NCI-H446 treated with DMSO at 0.1 percent for 48 hours (cell line): ENCODE measurements around the gene PLA2G4F.

ENCODE experiments used
- DNase-seq: peaks from one replicate; lab custom pipeline; 2025; lab: John Stamatoyannopoulos, UW

The PLA2G4F gene

DNA sequence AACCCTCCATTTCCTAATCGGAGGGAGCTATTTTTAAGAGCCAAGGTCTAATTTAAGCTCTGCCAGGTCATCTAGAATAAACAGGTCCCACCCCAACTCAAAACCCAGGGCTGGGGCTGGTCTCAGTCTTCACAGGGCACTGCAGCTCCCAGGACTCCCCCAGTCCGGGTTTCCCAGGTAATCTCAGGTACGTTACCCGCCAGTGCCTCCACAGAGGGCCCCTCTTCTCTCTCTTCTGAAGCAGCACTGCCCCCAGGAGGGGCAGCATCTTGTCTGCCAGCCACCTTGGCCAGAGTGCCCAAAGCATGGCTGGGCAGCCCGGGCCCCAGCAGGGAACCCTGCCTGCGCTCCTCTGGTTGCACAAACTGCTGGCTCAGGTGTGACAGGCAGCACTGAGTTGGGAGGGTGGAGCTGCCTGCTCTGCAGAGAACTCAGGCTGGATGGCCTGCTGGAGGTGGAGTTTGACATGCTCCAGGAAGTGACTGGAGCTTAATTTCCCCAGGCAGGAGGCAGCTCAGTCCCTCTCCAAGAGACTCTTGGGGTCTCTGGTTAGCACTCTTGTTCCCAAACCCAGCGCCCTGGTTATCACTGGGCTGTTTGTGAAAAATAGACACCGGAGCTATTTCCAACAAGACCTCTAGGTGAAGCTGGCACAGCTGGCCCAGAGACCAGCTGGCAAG is at the start of gene PLA2G4F:
TSS of gene PLA2G4F (minus strand) at position 394 of the 680 bp plus-strand sequence. CDS start at position 307, 87 bp downstream.
- DNase-seq, result no peak

DNA sequence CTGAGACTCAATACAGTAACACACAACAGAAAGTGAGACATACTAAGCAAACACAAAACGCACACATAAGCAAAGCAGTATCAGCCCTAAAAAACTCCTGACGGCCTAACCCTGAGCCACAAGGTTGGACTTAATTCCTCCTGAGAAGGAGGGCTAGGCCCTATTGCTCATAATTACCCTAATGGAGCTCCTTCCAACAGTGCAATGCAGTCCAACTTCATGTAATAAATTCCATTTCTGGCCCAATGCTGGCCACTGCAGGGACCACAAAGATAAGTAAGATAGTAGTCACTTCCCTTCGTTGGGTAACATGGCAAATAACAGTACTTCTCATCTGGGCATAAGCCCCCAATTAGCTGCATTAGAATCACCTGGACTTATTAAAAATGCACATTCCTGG is 47.5 kb upstream of the PLA2G4F start:
- DNase-seq, result no peak

DNA sequence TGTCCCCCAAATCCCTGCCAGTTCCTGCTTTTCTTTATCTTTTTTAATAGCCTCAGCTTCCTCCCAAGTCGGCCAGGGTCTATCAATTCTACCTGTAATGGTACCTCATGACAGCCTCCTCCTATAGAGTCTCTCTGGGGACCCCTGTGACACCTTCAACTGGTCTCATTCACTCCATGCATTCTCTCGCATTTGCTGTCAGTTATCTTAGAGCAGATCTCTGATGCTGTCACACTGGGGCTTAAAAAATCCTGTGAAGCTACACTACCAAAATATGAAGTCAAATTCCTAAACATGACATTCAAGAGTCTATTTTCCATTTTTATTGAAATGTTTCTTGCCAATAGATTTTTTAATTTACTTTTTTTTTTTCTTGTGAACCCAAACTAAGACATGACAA is 46.2 kb upstream of the PLA2G4F start:
- no peak for DNase-seq

- DNase-seq, result no peak
Observed at GRCh38 chr15:42201801-42202200, 45.4 kb upstream of the PLA2G4F start.

DNA sequence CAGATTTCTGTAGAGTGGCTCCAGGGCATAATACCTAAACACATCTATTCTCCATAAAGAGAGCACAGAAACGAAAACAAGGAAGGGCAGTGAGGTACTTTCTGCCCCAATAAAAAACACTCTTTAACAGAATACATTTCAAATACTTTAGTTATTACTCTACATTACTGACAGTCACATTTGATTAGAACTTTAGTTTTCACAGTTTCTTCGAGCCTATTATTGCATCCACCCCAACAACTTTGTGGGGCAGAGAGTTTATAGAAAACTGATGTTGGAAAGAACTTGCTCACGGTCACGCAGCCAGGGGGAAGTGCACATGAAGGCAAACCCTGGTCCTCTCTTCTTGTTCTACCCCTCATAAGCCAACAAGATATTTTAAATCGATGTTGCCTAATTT is 42.7 kb upstream of the PLA2G4F start:
- DNase-seq, result no peak

DNA sequence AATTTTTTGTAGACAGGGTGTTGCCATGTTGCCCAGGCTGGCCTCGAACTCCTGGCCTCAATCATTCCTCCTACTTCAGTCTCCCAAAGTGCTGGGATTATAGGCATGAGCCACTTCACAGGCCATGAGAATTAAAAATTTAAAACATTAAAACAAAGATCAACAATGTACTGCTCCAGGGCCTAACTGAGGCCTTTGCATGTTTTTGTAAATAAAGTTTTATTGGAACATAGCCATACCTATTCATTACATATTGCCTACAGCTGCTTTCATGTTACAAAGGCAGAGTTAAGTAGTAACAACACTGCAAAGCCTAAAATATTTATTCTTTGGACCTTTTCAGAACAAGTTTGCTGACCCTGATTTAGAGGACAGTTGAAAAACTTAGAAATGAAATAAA is 42.1 kb upstream of the PLA2G4F start:
- no peak for DNase-seq

DNA sequence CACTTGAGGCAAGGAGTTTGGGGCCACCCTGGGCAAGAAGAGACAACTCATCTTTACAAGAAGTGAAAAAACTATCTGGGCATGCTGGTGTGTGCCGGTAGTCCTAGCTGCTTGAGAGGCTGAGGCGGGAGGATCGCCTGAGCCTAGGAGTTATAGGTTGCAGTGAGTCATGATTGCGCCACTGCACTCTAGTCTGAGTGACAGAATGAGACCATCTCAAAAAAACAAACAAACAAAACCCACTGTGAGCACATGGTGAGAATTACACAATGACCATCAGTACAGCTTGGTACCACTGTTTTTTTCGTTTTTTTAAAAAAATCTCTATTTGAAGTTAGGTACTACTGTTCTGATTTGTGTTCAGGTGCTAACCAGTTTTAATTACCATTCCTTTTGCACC is 38.1 kb upstream of the PLA2G4F start:
- DNase-seq, result no peak

DNA sequence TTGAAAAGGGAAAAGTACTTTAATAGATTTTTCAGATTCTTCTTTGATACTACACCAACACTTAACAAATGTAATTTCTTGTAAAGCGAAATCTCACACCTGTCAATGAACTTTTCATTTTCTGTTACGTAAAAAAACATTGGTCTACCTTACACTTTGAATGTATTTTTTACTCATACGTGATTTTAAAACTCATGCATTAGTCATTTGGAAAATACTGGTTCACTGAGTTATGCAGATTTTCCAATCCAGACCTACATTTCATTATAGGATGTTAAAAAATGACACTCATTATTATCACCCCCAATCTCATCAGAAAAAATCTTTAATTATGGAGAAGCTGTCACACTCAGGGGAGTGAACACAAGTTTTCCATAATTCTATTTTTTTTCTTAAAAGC is 36.9 kb upstream of the PLA2G4F start:
- no peak for DNase-seq

DNA sequence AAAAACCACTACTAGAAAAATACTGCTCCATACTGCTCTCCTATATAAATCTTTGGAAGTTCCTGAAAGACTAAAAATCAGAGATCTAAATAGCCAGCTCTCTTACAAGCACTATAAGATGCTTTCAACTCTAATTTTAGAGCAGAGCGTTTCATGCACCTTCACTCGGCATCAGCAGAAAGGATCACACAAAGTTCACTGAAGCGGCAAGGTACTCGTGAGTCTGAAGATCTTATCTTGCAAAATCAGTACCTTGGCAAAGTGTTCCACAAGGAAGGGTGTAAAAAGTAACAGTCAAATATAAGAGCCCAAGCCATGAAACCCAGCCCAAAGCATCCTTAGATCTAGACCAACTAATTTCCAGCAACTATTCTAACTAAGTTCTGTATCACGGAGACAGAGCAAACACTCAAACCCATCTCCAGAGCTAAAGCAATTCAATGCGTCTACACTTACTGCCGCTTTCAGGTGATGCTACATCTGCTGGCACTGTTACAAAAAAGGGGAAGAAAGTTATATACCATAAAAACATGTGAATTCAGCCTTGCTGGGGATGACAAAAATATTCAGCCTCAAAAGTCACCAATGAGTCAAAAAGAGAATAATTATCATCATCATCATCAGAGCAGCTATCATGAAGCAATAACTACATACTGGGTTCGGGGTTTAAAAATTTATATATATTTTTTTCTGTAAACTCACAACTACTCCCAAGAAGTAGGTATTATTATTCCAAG is 35.3 kb upstream of the PLA2G4F start:
- no peak for DNase-seq

- no peak for DNase-seq
Observed at GRCh38 chr15:42190370-42190769, 33.9 kb upstream of the PLA2G4F start.

DNA sequence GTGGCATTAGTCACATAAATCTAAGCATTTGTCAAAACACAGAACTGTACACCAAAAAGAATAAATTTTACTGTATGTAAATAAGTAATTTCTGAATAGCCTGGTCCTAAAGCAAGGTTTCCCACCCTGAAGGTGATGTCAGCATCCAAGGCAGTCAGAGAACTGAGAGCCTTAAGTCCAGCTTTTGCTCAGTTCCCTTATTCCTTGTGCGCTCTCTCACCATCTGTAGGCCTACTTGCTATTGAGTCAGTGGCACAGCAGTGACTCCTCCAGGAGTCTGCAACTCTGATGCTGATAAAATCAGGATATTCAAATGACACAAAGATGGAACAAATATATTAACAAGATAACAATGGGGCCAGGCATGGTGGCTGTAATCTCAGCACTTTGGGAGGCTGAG is 29.4 kb upstream of the PLA2G4F start:
- DNase-seq, result no peak

DNA sequence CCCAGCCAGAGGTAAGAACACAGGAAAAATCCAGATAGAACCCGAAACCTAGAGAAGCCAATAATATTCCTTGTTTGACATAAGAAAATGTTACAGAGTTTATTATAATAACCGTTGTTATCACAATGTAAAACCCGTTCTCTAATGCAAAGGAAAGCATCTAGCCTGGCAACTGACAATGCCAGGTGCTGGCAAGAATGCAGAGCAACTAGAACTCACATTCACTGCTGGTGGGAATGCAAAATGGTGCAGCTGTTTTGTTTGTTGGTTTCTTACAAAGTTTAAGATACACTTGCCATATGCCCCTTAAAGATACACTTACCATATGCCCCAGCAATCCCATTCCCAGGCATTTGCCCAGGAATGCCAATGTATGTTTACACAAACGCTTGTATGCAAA is 28.3 kb upstream of the PLA2G4F start:
- DNase-seq, result no peak

DNA sequence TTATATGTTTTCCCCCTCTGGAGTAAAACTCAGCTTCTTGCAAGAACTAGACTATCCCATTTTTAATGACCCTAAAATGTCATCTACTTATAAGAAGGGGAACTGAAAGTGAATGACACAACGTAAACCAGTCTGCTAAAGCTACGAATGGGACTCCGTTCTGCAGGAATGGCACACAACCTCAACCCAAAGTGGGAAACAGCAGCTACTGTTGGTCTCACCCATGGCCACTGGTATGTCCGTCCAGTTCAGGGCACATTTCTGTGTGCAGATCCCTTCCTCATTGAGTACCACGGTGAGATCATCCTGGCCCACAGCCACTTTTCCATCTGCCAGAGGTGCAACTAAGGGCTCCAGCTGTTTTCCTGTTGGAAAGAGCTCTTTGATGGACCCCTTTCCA is 27.9 kb upstream of the PLA2G4F start:
- no peak for DNase-seq

DNA sequence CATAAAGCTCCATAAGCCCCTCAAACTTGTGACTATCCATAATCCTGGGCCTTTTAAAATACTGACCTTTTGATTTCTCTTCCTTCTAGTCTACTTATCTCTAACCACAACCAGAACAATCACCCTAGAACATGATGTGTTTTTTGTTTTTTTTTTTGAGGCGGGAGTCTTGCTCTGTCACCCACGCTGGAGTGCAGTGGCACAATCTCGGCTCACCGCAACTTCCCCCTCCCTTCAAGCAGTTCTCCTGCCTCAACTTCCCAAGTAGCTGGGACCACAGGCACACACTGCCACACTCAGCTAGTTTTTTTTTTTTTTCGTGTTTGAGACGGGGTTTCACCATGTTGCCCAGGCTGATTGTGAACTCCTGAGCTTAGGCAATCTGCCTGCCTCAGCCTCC is 26.5 kb upstream of the PLA2G4F start:
- DNase-seq, result no peak

- no peak for DNase-seq
Observed at GRCh38 chr15:42182328-42182886, 26.0 kb upstream of the PLA2G4F start.

DNA sequence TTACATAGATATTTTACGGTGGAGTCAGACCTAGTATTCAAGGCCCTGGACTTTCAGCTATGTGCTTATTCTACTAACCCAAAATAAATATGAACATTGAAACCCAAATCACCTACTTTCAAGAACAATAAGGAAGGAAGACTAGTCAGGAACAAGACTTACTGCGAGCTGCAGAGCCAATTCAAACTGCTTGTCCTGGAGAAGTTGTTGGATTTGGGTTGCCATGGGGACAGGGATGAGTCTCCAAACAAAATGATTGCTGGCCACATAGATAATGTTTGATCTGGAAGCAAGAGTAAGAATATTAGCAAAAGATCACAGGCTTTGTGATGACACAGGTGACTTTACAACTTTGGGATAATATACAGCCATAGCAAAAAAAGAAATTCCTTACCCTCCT is 21.6 kb upstream of the PLA2G4F start:
- no peak for DNase-seq

DNA sequence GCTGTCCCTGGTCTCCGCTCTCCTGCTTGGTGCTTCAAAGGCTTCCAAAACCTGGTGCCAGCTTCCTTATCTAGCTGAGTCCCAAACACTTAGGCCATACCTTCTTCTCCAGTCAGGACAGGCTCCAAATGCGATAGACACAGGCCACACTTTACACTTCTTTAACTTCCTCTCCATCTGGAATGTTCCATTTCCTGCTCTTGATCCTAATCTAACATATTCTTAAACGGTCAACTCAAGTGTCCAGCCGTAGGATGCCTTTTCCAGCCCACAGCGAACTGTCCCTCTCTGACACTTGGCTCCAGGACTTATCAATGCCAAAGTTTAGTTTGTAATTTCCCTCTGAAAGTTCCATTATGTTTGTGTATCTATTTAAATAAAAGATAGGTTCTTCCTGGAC is 19.2 kb upstream of the PLA2G4F start:
- DNase-seq, result no peak

- DNase-seq, result no peak
Observed at GRCh38 chr15:42172475-42172874, 16.0 kb upstream of the PLA2G4F start.

- DNase-seq, result no peak
Observed at GRCh38 chr15:42171795-42172194, 15.4 kb upstream of the PLA2G4F start.

DNA sequence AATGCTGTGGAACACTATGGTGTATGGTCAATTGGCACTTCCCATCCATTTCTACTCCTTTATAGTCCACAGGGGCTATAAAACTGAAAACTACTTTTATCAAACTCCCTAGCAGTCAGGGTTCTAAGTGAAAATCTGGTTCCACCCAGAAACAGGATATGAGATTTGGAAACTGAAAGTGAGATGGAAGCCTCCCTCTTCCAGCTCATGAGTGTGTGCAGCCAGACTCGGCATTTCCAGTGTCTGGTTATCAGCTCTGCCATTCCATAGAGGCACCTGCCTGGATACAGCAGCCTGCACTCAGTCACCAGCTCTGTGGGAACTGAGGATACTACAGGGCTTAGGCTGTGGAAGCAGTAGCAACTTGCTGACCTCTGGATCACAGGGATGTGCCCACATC is 14.7 kb upstream of the PLA2G4F start:
- no peak for DNase-seq

DNA sequence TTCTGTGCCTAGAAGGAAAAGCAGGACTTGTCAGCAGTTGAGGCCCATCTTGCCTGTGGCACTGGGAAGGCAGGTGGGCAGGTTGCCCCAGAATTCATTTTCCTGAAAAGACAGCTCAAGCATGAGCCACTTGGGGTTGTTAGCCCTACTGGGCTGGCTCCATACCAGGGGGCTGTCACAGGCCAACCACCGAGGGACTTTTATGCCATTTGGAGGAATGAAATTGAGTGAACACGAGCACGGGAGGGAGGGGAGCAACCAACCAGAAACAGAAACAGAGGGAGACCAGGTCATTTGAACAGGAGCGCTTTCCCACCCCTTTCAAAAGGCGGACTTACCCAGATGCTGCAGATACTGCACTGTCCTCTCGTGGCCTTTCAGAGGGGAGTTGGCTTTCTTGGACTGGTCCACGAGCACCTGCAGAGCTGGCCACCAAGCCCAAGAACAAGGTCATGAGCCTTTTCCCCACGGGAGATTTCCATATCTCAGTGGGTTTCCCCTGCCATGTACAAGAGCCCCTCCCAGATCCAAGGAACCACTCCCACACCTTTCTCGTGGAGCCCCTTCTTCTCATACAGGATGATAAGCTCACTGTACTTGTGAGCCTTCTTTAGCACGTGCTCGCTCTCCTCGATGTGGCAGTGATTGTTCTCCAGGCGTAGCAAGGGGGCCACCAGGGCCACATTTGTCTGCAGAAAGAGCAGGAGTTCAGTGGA is 9.9 kb upstream of the PLA2G4F start:
- DNase-seq, result no peak

GRCh38 chr15:42165106-42165505 is 8.7 kb upstream of the PLA2G4F start:
- no peak for DNase-seq
